ENCODE data around the gene FAM83B.

Gene FAM83B

GRCh38 chr6:54987633-54988290, 141.2 kb downstream of the FAM83B start:
- DNase-seq, result no peak

- no peak for DNase-seq
Measured at GRCh38 chr6:54988576-54988975, 142.0 kb downstream of the FAM83B start.

GRCh38 chr6:54990001-54990400, 143.4 kb downstream of the FAM83B start:
- DNase-seq, result no peak
